Left ventricle myocardium inferior (tissue), 1 donor: Measurements from ENCODE around the gene ANKRD23. TPM values are rescaled to one million over a fixed set of nuclear protein-coding genes. Genes with fewer than 3 reads are reported as not detected.

ENCODE experiments used
- DNase-seq: peaks from one replicate; pipeline ENCODE4 v3.0.0-alpha.2; 2020
- H3K27ac ChIP-seq: fragments of 200-600 bp; replicated peaks from 2 replicates; pipeline ENCODE4 v1.8.0; 2021
- H3K27me3 ChIP-seq: fragments of 200-600 bp; 2 replicates; pipeline ENCODE4 v1.8.0; 2021; ENCODE audit warnings: low read depth
- H3K36me3 ChIP-seq: fragments of 200-600 bp; 2 replicates; pipeline ENCODE4 v1.8.0; 2021
- H3K4me1 ChIP-seq: fragments of 200-600 bp; 2 replicates; pipeline ENCODE4 v1.8.0; 2021
- H3K4me3 ChIP-seq: fragments of 200-600 bp; 2 replicates; pipeline ENCODE4 v1.8.0; 2021; ENCODE audit warnings: mild to moderate bottlenecking, moderate library complexity
- H3K9me3 ChIP-seq: fragments of 200-600 bp; replicated peaks from 2 replicates; pipeline ENCODE4 v1.8.0; 2021
- CTCF ChIP-seq: fragments of 200-600 bp; IDR thresholded peaks from 2 replicates; pipeline ENCODE4 v1.8.0; 2021; ENCODE audit warnings: antibody characterized with exemption, mild to moderate bottlenecking, borderline replicate concordance
- intact Hi-C: fragments of 100-400 bp; cut with micrococcal nuclease; formaldehyde crosslinking; loops from one replicate; pipeline ENCODE4 v1.11.0; 2022
- total RNA-seq: library from RNA; stranded (reverse); fragmentation: NEBNext Ultra II Directional; extraction: Animal tissue kit (Norgen Biotek cat#: 25700); gene quantifications from one replicate; pipeline ENCODE4 v1.2.1, GENCODE V29; 2021
- donor health status: DM: no; HTN: yes; CAD: no; lungs with severe emphysema.

The ANKRD23 gene
- total RNA-seq, 1 donor from 2014 or later: 14.4 TPM

DNA sequence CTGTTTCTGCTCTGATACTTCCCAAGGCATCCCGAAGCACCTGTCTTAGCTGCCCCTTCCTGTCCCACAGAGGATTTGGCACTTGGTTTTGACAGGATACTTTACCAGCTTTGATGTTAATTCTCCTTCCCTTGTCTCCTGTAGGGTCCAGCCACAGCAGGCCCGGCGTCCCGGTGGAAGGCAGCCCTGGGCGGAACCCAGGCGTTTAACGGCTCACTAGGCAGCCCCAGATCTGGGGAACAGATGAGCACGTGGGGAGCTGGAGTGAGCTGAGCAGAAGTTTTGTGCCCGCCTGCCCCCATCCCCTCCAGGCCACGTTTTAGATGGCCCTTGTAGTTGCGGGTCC lies 11.4 kb downstream of the ANKRD23 start:
- H3K4me3 ChIP-seq: no peak overlapping the region
- intact Hi-C loops: no loop called here
- no peaks in the 10 kb centered on the region for H3K9me3 ChIP-seq
- TF ChIP-seq CTCF: no peak
- DNase-seq: no peak
- H3K4me1 ChIP-seq: peaks cover 22% of the 10 kb centered on the region
- H3K27me3 ChIP-seq: no peaks in the 10 kb centered on the region
- H3K36me3 ChIP-seq: peaks cover 72% of the 10 kb centered on the region
- H3K27ac ChIP-seq: peak overlapping the region; percentile 67

DNA sequence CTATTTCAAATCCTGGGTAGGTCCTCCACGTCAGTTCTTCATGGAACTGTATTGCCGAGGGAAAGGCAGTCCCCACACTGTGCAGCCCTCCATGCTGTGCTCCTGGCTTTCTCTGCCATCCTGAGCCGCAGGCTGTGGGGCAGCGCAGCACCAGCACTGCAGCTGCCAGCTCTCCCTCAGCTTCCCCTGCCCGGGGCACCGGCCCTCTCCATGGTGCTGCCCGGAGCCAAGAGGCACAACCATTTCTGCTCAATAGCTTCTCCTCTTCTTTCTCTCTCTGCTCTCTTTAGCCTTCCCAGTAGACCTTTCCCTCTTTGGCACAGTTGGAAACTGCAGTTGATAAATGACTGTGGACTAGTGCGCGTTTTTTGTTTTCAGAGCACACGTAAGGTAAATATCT lies 12.1 kb downstream of the ANKRD23 start:
- no peak for DNase-seq
- TF ChIP-seq CTCF: no peak
- H3K27ac ChIP-seq: peak overlapping the region; percentile 5
- peaks cover 22% of the 10 kb centered on the region for H3K4me1 ChIP-seq
- intact Hi-C loops: no loop called here
- H3K9me3 ChIP-seq: no peaks in the 10 kb centered on the region
- H3K4me3 ChIP-seq: no peak overlapping the region
- no peaks in the 10 kb centered on the region for H3K27me3 ChIP-seq
- peaks cover 75% of the 10 kb centered on the region for H3K36me3 ChIP-seq

DNA sequence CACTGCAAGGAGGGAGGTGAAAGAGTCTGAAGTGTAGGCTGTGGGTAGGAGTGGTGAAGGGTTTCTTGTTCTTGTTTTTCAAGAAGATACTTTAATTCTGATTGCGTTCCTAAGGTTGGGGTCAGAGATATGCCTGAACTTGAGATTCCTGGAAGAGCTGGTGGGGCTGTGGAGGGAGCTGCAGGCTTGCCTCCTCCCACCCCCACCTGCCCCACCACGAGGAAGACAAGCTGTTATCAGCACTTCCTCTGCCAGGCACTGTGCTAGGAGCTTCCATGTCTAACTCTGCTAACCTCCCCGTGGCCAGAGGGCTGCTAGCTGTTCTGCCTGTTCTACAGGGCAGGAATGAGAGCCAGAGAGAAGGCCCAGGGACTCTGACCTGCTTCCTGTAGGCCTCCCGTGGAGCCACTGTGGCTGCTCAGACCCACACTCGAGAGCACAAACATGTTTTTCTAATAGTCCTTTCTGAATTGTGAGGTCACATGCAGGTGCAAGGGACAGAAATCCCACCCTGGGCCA lies 13.7 kb downstream of the ANKRD23 start:
- intact Hi-C loops: no loop called here
- TF ChIP-seq CTCF: no peak
- no peak for DNase-seq
- Histone ChIP-seq H3K4me3 (no peak overlapping the region), H3K4me1 (peaks cover 22% of the 10 kb centered on the region), H3K36me3 (peaks cover 90% of the 10 kb centered on the region), H3K27ac (no peak overlapping the region), H3K9me3 (no peaks in the 10 kb centered on the region), H3K27me3 (no peaks in the 10 kb centered on the region)

- TF ChIP-seq CTCF: no peak
- Histone ChIP-seq H3K36me3 (peaks cover 89% of the 10 kb centered on the region), H3K27ac (no peak overlapping the region), H3K4me1 (peaks cover 30% of the 10 kb centered on the region), H3K27me3 (no peaks in the 10 kb centered on the region), H3K4me3 (no peak overlapping the region), H3K9me3 (no peaks in the 10 kb centered on the region)
- no peak for DNase-seq
- intact Hi-C loops: no loop called here
Measured at GRCh38 chr2:96828874-96829273, 14.9 kb downstream of the ANKRD23 start.

DNA sequence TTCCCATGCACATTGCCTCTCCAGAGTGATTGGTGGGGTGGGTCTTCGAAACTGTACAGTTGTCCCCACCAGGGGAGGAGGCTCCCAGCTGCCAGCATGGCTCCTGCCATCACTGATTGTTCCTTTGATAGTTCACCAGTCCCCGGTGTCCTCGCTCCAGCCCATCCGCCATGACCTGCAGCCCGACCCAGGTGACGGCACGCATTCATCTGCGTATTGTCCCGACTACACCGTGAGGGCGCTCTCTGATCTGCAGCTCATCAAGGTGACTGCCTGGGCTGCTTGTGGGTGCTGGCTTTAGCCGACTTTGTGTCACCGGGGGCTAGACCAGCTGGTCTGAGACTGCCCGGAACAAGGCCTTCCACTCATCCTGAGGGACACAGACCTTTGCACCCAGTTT lies 15.4 kb downstream of the ANKRD23 start:
- Histone ChIP-seq H3K27me3 (no peaks in the 10 kb centered on the region), H3K27ac (no peak overlapping the region), H3K9me3 (no peaks in the 10 kb centered on the region), H3K36me3 (peaks cover 91% of the 10 kb centered on the region), H3K4me1 (peaks cover 32% of the 10 kb centered on the region), H3K4me3 (no peak overlapping the region)
- intact Hi-C loops: no loop called here
- no peak for TF ChIP-seq CTCF
- DNase-seq: no peak
